ENCODE data around the gene IKBIP. TPM values are rescaled to one million over a fixed set of nuclear protein-coding genes. Genes with fewer than 3 reads are reported as not detected.

The IKBIP gene
- polyA plus RNA-seq, 1 donor from 2014 or later, result 11.5 TPM

- H4K20me1 ChIP-seq (ENCODE audit: insufficient read depth), result no peaks in the 10 kb centered on the region
- no peaks in the 10 kb centered on the region for H3K9me2 ChIP-seq (ENCODE audit: insufficient read depth, low read length)
- no peak for TF ChIP-seq EP300 (conservative IDR thresholded peaks at IDR 0.05; ENCODE audit: poor library complexity, severe bottlenecking)
- no peak for TF ChIP-seq CTCF (IDR thresholded peaks at IDR 0.05; ENCODE audit: poor library complexity, severe bottlenecking)
- no peak for TF ChIP-seq MXI1 (conservative IDR thresholded peaks at IDR 0.05; ENCODE audit: poor library complexity, severe bottlenecking)
- TF ChIP-seq RAD21 (conservative IDR thresholded peaks at IDR 0.05), result no peak
- no peak for TF ChIP-seq POLR2AphosphoS5 (IDR thresholded peaks at IDR 0.05)
- TF ChIP-seq SMC3 (conservative IDR thresholded peaks at IDR 0.05; ENCODE audit: poor library complexity), result no peak
- TF ChIP-seq TAF1 (IDR thresholded peaks at IDR 0.05; ENCODE audit: low read depth), result no peak
- TF ChIP-seq REST (IDR thresholded peaks at IDR 0.05; ENCODE audit: borderline replicate concordance), result no peak
- no peak for TF ChIP-seq EZH2 (IDR thresholded peaks at IDR 0.05; ENCODE audit: borderline replicate concordance, insufficient read depth, low read length, poor library complexity, severe bottlenecking)
- H3K9me3 ChIP-seq (ENCODE audit: low read length), result no peaks in the 10 kb centered on the region
- no peak overlapping the region for H3K4me3 ChIP-seq (ENCODE audit: low read length)
- no peak overlapping the region for H3K27ac ChIP-seq (ENCODE audit: low read length)
- no peaks in the 10 kb centered on the region for H3F3A ChIP-seq (ENCODE audit: insufficient read depth, low read length, poor library complexity, severe bottlenecking)
- no peaks in the 10 kb centered on the region for H3K79me2 ChIP-seq (replicated peaks; ENCODE audit: insufficient read depth, low read length)
- no peaks in the 10 kb centered on the region for H3K27me3 ChIP-seq (ENCODE audit: insufficient read depth, low read depth, low read length)
- no peak overlapping the region for H3K4me2 ChIP-seq (ENCODE audit: low read length)
- no peak overlapping the region for H3K9ac ChIP-seq (ENCODE audit: low read length)
- H3K36me3 ChIP-seq (ENCODE audit: insufficient read depth, low read length), result no peaks in the 10 kb centered on the region
- no peak overlapping the region for H2AFZ ChIP-seq (ENCODE audit: low read depth, low read length)
Observed at GRCh38 chr12:98671459-98671858, 26.9 kb upstream of the IKBIP start.

- H3K9ac ChIP-seq (ENCODE audit: low read length), result no peak overlapping the region
- no peaks in the 10 kb centered on the region for H3K9me2 ChIP-seq (ENCODE audit: insufficient read depth, low read length)
- H3K4me2 ChIP-seq (ENCODE audit: low read length), result no peak overlapping the region
- no peaks in the 10 kb centered on the region for H3K79me2 ChIP-seq (replicated peaks; ENCODE audit: insufficient read depth, low read length)
- H3F3A ChIP-seq (ENCODE audit: insufficient read depth, low read length, poor library complexity, severe bottlenecking), result no peaks in the 10 kb centered on the region
- H3K4me3 ChIP-seq (ENCODE audit: low read length), result no peak overlapping the region
- H3K36me3 ChIP-seq (ENCODE audit: insufficient read depth, low read length), result peaks cover 5% of the 10 kb centered on the region
- H2AFZ ChIP-seq (ENCODE audit: low read depth, low read length), result no peak overlapping the region
- H4K20me1 ChIP-seq (ENCODE audit: insufficient read depth), result no peaks in the 10 kb centered on the region
- H3K27ac ChIP-seq (ENCODE audit: low read length), result no peak overlapping the region
- no peaks in the 10 kb centered on the region for H3K27me3 ChIP-seq (ENCODE audit: insufficient read depth, low read depth, low read length)
- no peaks in the 10 kb centered on the region for H3K9me3 ChIP-seq (ENCODE audit: low read length)
- TF ChIP-seq SMC3 (conservative IDR thresholded peaks at IDR 0.05; ENCODE audit: poor library complexity) (no peak), RAD21 (conservative IDR thresholded peaks at IDR 0.05) (no peak), EP300 (conservative IDR thresholded peaks at IDR 0.05; ENCODE audit: poor library complexity, severe bottlenecking) (no peak), TAF1 (IDR thresholded peaks at IDR 0.05; ENCODE audit: low read depth) (no peak), REST (IDR thresholded peaks at IDR 0.05; ENCODE audit: borderline replicate concordance) (no peak), EZH2 (IDR thresholded peaks at IDR 0.05; ENCODE audit: borderline replicate concordance, insufficient read depth, low read length, poor library complexity, severe bottlenecking) (no peak)
Observed at GRCh38 chr12:98669751-98670150, 25.2 kb upstream of the IKBIP start.
